GF-D8 (cell line): ENCODE results near the gene AGTRAP.

Experiments
- DNase-seq: peaks from one replicate; lab custom pipeline; 2025; lab: John Stamatoyannopoulos, UW

AGTRAP gene

DNA sequence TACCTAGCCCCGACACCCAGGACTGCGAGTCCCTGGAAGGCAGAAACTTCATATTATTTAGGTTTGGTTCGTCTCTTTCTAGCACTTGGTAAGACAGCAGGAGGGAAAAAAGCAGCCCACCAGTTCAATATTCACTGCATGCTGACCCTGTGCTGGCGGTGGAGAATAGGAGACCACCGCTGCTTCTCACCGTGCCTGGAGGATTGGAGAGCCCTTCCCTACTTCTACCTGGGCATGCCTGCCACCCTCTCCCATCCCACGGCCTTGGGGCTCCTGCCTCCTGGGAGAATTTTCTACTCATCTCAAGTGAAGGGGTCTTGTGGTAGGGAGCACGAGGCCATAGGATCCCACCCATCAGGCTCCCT lies 64.4 kb downstream of the AGTRAP start:
- DNase-seq: no peak
